GF-D8 (cell line): ENCODE data around the gene SMAD1.

ENCODE experiments used
- DNase-seq: peaks from one replicate; lab custom pipeline; 2025; lab: John Stamatoyannopoulos, UW

The SMAD1 gene

GRCh38 chr4:145489556-145489955 is 7.9 kb downstream of the SMAD1 start:
- DNase-seq = no peak

GRCh38 chr4:145490361-145490760 is 8.7 kb downstream of the SMAD1 start:
- DNase-seq = no peak

GRCh38 chr4:145490796-145491195 is 9.1 kb downstream of the SMAD1 start:
- no peak for DNase-seq

DNA sequence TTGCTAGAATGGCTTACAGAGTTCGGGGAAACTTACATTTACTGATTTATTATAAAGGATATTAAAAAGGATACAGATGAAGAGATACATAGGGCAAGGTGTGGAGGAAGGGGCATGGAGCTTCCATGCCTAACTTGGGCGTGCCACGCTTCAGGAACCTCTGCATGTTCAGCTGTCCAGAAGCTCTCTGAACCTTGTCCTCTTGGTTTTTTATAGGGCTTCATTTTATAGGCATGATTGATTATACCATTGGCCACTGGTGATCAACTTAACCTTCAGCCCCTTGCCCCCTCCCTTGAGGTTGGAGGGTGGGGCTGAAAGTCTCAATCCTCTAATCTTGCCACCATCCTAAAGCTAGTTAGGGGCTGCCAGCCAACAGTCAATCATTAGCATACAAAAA is 10.7 kb downstream of the SMAD1 start:
- no peak for DNase-seq

DNA sequence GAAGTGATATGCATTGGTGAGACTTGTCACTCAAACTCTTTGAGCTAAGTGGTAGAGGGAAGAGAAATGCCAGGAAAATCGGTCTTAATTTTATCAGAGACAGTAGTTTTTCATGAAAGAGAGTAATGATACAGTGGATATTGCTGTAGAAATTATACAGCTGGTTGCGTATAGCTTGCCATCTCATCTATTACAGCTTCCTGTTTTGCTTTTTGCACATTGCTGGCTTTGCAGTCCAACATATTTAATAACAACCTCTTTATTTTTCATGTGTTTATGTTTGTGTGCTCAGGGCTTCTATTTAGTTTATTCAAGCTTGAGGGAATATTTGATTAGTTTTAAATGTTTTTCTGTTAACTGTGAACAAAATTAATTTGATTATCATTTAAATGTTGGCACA is 11.5 kb downstream of the SMAD1 start:
- no peak for DNase-seq

GRCh38 chr4:145494666-145495270 is 13.1 kb downstream of the SMAD1 start:
- peak; percentile 27 for DNase-seq

DNA sequence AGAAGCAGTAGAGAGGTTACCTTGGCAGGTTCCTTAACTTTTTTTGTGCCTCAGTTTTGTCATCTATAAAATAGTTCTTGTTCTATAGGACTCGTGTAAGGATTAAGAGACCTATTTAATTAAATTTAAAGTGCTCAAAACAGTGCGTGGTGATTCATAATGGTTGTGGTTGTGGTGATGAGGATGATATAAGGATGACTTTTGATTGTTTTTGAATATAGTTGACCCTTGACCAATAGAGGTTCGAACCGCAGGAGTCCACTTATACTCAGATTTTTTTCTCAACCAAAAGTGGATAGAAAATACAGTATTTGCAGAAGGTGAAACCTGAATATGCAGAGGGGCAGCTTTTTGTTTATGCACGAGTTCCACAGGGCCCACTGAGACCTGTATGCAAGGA is 14.6 kb downstream of the SMAD1 start:
- DNase-seq = no peak

DNA sequence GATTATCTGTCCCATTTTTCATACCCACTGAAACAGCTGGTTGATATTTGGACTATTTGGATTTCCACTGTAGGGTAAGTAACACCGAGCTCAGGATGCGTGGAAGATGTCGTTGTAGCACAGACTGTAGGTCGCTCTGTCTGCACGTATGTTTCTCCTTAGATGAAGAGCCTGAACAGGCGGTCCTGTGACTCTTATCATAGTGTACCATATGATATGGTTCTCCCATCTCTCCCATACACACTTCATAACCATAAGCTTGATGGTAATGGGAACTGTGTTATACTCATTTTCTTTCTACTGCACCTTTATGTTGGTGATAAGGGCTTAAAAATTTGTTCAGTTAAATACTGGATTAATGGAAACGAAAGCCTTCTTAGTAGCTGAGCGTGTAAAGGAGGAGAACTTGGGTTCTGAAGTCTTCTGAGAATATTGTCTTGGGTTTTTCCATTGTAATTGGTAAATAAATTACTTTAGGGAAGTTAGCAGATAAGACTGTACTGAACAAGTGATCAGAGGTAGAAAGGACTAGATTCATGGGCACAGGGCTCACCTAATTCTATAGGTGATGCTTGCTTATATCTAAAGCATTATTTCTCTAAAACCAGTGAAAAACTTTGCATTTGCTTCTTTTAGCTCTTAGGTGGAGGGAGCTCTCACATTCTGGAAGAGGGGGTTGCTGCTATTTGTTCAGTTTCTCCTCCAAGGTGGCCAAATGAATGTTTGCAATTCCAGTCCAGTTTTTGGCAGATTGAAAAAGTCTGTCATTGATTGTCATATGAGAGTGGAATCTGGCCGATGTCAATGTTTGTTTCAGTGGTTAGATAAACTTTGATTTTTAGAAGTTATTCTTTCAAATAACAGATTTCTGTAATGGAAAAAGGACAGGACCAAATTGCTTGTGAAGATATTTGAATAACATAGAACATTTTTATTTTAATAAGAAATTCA is 15.8 kb downstream of the SMAD1 start:
- no peak for DNase-seq

DNA sequence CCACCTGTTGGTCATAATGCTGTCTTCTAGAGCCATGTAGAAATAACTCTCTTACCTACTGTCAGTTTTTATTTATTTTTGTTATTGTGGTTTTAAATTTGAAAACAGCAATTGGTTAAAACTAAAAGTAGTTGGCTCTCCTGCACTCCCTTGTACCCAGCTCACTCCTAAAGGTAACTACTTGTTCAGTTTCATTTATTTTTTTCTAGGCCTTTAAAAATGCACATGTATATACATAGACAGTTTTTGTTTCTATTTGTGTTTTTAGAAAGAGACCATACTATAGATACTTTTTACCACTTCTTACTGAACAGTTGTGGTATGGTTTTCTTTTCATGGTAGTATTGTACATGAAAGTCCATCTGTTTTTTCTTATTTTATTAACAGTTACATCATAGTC is 16.8 kb downstream of the SMAD1 start:
- DNase-seq = no peak

- no peak for DNase-seq
Observed at GRCh38 chr4:145501051-145501660, 19.5 kb downstream of the SMAD1 start.

- DNase-seq = no peak
Observed at GRCh38 chr4:145502809-145503208, 21.2 kb downstream of the SMAD1 start.

DNA sequence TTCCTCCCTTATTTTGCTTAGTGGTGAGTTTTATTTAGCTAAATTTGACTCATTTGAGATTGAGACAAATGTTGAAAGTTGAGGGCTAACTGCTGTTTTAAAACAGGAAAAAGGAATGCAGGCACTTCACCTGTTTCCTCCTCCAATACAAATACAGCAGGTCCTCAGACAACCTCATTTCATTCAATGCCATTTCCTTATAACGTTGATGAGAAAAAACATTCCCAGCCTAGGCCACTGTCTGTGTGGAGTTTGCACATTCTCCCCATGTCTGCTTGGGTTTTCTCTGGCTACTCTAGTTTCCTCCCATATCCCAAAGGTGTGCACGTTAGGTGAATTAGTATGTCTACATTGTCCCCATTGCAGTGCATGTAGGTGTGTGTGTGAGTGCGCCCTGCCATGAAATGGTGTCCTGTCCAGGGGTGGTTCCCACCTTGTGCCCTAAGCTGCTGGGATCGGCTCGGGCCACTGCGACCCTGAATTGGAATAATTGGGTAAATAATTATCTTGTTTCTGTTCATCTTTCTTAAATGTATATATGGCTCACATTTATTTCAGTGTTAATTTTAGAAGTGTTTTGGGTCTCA is 21.9 kb downstream of the SMAD1 start:
- DNase-seq = no peak

- no peak for DNase-seq
Observed at GRCh38 chr4:145505995-145506394, 24.3 kb downstream of the SMAD1 start.

GRCh38 chr4:145507636-145508035 is 26.0 kb downstream of the SMAD1 start:
- no peak for DNase-seq

DNA sequence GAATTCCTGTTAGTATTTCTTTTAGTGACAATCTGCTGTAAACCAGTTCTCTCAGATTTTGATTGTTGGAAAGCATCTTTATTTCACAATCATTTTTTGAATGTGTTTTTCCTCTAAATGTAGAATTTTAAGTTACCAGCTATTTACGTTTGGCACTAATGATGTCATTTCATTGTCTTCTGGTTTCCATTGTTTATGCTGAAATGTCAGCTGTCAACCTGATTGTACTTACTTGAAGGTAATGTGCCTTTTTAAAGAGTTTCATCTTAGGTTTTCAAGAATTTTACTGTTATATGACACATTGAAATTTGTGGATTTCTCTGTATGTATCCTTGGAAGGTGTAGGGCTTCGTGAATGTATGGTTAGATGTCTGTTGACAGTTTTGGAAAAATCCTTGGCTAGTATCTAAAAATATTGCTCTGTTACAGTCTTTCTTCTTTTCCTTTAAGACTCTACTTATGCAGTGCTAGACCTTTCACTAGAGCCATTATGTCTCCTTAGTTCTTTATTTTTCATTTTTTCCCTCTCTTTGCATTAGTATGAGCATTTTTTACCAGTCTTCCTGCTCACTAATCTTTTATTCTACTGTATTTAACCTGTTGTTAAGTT is 30.4 kb downstream of the SMAD1 start:
- no peak for DNase-seq

DNA sequence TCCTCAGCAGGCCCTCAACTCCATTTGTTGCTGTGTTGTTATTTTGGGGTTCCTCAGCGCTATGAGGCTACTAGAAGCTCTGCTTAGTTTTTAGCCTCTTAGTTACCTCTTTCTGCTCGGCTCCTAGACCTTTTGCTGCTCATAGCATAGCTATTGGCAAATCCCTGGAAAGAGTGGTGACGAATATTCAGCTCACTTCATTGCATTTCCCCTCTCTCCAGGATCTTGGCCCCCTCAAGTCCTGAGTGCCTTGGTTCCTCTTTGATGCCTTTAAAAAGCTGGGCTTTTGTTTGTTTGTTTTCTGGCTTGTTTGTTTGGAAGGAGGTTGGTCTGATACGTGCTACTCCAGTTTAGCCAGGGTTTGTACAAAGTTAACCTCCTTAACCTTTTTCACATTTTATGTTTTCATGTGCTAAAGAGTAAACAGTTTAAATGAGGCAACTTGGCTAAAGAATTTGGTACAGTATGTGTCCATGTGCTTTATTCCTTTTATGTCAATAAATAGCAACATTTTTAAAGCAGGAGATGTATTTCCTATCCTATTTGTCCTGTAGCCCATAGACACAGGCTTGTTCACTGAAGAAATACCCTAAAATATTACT is 31.5 kb downstream of the SMAD1 start:
- DNase-seq = no peak

GRCh38 chr4:145520172-145520571 is 38.5 kb downstream of the SMAD1 start:
- no peak for DNase-seq

- DNase-seq = no peak
Observed at GRCh38 chr4:145521282-145521681, 39.6 kb downstream of the SMAD1 start.

DNA sequence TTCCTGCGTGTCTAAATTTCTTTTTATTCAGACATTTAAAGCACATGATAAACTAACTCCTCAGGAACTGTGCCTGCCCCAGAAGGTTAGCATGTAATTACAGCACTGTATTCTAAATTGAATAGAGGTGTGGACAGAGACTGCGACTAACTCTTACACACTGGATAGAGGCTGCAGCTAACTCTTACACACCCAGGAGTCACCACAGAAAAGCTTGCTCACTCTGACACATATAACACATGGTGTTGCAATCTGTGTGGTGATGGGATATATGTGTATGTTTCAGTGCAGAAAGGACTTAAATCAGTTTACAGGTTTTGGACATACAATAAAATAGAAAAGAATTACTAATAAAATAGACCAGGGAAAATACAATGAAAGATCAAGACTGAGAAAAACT is 41.5 kb downstream of the SMAD1 start:
- DNase-seq = no peak

- no peak for DNase-seq
Observed at GRCh38 chr4:145524552-145524951, 42.9 kb downstream of the SMAD1 start.

- no peak for DNase-seq
Observed at GRCh38 chr4:145525291-145525740, 43.7 kb downstream of the SMAD1 start.

- DNase-seq = no peak
Observed at GRCh38 chr4:145527773-145528172, 46.1 kb downstream of the SMAD1 start.
